Mucosa of stomach (tissue), 1 donor: ENCODE data around the gene EML6.

Experiments
- H3K27me3 ChIP-seq: one replicate; pipeline ENCODE4 v1.7.0; 2013; ENCODE audit warnings: mild to moderate bottlenecking, low read length; ENCODE audit not compliant: control insufficient read depth, insufficient read depth
- H3K36me3 ChIP-seq: one replicate; pipeline ENCODE4 v1.7.0; 2013; ENCODE audit warnings: low read length; ENCODE audit not compliant: control insufficient read depth, insufficient read depth
- H3K4me1 ChIP-seq: one replicate; pipeline ENCODE4 v1.7.0; 2013; ENCODE audit warnings: mild to moderate bottlenecking, low read length; ENCODE audit not compliant: control insufficient read depth, insufficient read depth
- H3K4me3 ChIP-seq: one replicate; pipeline ENCODE4 v1.7.0; 2013; ENCODE audit warnings: low read length
- H3K9ac ChIP-seq: one replicate; pipeline ENCODE4 v1.7.0; 2013; ENCODE audit warnings: mild to moderate bottlenecking, low read length, moderate library complexity
- H3K9me3 ChIP-seq: one replicate; pipeline ENCODE4 v1.7.0; 2013; ENCODE audit warnings: mild to moderate bottlenecking, low read length, moderate library complexity; ENCODE audit not compliant: control insufficient read depth
- donor health status: Pancreatic carcinoma.

The EML6 gene

GRCh38 chr2:54710216-54710615 lies 13.2 kb upstream of the EML6 start:
- Histone ChIP-seq H3K9ac (no peak overlapping the region), H3K4me3 (no peak overlapping the region), H3K9me3 (no peaks in the 10 kb centered on the region), H3K4me1 (peaks cover 15% of the 10 kb centered on the region), H3K27me3 (no peaks in the 10 kb centered on the region), H3K36me3 (no peaks in the 10 kb centered on the region)

DNA sequence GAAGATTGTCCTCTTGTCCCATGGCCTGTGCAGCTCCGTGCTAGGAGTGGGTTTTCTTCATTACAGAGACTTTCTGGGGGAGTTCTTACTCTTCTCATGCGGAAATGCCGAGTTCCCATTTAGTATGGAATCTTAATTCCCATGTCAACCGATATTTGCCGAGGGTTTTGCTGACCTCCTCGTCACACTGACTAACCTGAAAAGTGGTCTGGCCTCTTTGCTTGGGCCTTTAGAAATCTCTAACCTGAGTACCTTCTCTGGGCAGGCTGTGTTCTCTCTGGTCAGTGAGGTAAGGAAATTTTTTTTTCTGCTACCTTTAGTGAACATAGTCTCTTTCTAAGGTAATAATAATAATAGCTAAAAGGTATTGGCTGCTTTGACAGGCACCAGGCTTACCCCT lies 10.9 kb upstream of the EML6 start:
- H3K9ac ChIP-seq = no peak overlapping the region
- H3K27me3 ChIP-seq = no peaks in the 10 kb centered on the region
- H3K36me3 ChIP-seq = no peaks in the 10 kb centered on the region
- no peak overlapping the region for H3K4me3 ChIP-seq
- peaks cover 15% of the 10 kb centered on the region for H3K4me1 ChIP-seq
- no peaks in the 10 kb centered on the region for H3K9me3 ChIP-seq

DNA sequence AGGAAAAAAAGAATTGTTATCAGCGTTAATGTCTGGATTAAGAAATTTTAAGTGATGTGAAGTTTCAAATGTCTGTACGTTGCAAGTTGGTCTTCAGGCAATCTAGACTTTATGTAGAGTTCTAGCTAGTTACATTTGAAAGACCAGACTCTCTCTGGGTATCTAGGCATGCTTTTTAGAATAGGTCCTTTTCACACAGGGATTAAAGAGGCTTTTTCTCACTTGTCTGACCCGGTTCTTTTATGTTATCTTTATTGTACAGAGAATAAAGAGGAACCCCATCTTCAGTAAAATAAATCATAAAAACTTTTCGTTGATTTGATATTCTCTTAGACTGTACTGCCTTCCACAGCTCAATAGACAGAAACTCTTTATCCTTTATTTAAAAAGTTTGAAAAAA lies 8.5 kb upstream of the EML6 start:
- Histone ChIP-seq H3K4me1 (no peaks in the 10 kb centered on the region), H3K36me3 (no peaks in the 10 kb centered on the region), H3K9me3 (no peaks in the 10 kb centered on the region), H3K27me3 (no peaks in the 10 kb centered on the region), H3K4me3 (no peak overlapping the region), H3K9ac (no peak overlapping the region)

GRCh38 chr2:54716375-54716774 lies 7.1 kb upstream of the EML6 start:
- Histone ChIP-seq H3K27me3 (no peaks in the 10 kb centered on the region), H3K4me1 (no peaks in the 10 kb centered on the region), H3K4me3 (no peak overlapping the region), H3K36me3 (no peaks in the 10 kb centered on the region), H3K9me3 (no peaks in the 10 kb centered on the region), H3K9ac (no peak overlapping the region)

DNA sequence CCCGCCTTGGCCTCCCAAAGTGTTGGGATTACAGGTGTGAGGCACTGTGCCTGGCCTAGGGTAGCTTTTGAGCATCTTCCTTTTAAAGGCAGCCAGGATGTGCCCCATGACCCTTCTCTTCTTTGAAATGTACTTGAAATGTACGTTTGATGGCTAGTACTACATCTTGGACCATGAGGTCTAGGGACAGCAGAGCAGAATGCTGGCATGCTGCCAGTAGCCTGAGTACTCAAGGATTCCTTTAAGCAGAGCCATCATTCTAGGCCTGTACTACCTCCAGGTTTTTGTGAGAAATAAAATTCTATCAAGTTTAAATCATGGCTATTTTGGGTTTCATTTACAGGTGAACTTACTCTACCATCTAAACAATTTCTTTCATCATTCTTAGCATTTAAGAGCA lies 2.9 kb upstream of the EML6 start:
- Histone ChIP-seq H3K36me3 (no peaks in the 10 kb centered on the region), H3K9ac (no peak overlapping the region), H3K9me3 (no peaks in the 10 kb centered on the region), H3K4me3 (no peak overlapping the region), H3K4me1 (peaks cover 14% of the 10 kb centered on the region), H3K27me3 (peaks cover 19% of the 10 kb centered on the region)

DNA sequence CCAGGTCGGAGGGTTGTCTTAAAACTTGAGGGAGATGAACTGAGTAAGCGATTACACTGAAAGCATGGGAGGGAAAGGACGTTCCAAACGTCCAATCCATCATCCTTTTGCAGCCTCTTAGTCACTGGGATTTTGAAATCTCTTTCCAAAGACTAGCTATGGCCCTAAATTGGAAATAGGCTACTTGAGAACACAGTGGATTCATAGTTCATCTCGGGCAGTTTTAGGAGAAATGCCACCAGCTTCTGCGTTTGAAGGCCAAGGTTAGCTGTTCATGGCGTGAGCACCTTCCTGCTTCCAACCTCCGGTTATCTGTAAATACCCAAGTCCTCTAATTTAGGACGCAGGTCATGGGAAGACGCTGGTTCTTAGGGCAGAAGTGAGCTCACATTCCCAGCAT lies 821 bp upstream of the EML6 start:
- Histone ChIP-seq H3K27me3 (peaks cover 25% of the 10 kb centered on the region), H3K9me3 (no peaks in the 10 kb centered on the region), H3K4me3 (peak overlapping the region; percentile 68), H3K36me3 (no peaks in the 10 kb centered on the region), H3K9ac (peak overlapping the region; percentile 61), H3K4me1 (peaks cover 14% of the 10 kb centered on the region)

DNA sequence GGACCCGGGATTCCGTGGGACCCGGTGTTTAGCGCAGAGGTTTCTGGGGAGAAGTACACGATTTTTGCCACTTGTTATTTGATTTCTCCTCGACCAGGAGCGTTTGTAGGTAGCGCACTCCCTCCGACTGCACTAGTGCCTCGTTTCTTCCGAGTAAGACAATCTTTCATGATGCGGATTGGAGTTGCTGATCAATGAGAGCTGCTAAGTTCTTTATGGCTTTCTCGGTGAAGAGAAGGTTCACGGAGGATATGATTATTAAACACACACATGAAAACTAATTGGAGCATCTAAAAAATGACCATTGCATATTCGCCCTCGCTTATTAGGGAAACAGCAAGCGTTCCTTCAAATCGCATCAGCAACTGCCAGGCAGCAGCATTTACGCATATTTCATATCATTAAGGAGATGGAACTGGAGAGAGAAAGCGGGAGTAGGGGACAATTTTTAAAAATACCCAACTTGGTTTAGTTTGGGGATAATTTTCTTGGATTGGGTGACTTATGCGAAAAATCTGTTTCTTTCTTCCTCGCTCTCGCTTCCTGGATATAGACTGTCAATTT lies 616 bp downstream of the EML6 start:
- no peaks in the 10 kb centered on the region for H3K9me3 ChIP-seq
- H3K9ac ChIP-seq = peak overlapping the region; percentile 24
- no peaks in the 10 kb centered on the region for H3K36me3 ChIP-seq
- peaks cover 25% of the 10 kb centered on the region for H3K27me3 ChIP-seq
- H3K4me1 ChIP-seq = peaks cover 14% of the 10 kb centered on the region
- H3K4me3 ChIP-seq = peak overlapping the region; percentile 39

- peaks cover 25% of the 10 kb centered on the region for H3K27me3 ChIP-seq
- H3K36me3 ChIP-seq = no peaks in the 10 kb centered on the region
- peaks cover 14% of the 10 kb centered on the region for H3K4me1 ChIP-seq
- peak overlapping the region; percentile 24 for H3K9ac ChIP-seq
- H3K4me3 ChIP-seq = peak overlapping the region; percentile 39
- no peaks in the 10 kb centered on the region for H3K9me3 ChIP-seq
These were observed 1.3 kb downstream of the EML6 start for GRCh38 chr2:54724560-54725342.

DNA sequence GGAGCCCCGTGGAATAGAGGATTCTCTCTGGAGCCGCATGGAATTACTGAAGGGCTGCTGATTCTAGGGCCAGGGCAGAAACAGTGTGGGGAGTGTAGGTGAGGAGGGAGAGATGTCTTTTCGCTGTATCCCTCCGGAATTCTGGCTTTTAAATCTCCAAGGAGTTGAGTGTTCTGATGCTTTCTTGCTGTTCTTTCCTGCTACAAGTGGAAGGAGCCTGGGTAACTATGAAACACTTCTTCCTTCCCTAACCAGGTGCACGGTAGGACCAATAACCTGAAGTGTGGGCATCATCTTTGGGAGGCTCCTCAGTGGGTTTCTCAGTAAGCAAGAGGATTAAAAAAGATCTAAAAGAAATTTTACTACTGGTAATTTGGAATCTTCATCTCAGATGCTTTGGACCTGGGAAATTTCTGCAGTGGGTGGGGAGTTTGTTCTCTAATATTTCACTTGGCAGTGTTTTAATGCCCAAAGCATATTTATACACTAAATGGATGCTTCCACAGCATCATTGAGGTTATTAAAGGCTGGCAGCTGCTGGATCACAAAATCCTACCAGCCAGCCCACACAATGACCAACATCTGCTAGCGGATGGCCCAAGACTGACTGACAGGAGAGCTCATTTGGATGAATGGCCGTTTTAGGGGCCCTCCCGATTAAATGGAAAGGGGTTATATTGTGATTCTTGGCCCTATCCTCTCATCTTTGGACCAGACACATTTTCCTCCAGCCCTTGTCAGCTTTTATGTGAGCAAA lies 2.1 kb downstream of the EML6 start:
- H3K4me1 ChIP-seq = peaks cover 14% of the 10 kb centered on the region
- H3K9ac ChIP-seq = no peak overlapping the region
- peaks cover 25% of the 10 kb centered on the region for H3K27me3 ChIP-seq
- H3K4me3 ChIP-seq = no peak overlapping the region
- H3K36me3 ChIP-seq = no peaks in the 10 kb centered on the region
- no peaks in the 10 kb centered on the region for H3K9me3 ChIP-seq

DNA sequence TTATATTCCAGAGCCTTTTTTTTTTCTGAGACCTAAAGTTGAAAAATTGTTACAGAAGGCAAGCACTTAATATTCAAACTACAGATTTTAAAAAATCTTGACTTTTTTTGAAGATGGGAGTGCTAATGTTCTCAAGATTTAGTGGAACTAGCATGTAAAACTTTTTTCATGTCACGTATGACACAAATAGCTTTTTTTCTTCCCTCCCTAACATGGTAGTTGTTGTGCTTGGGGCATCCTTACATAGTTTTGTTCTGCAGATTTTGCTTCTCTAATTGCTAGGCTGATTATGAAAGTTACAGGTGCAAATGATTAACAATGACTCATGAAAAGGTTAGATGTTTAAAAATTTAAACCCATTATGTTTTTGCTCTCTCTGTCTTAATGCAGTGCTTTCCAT lies 3.0 kb downstream of the EML6 start:
- Histone ChIP-seq H3K4me3 (no peak overlapping the region), H3K4me1 (peaks cover 14% of the 10 kb centered on the region), H3K9ac (no peak overlapping the region), H3K36me3 (no peaks in the 10 kb centered on the region), H3K27me3 (peaks cover 25% of the 10 kb centered on the region), H3K9me3 (no peaks in the 10 kb centered on the region)

- Histone ChIP-seq H3K27me3 (peaks cover 25% of the 10 kb centered on the region), H3K9me3 (no peaks in the 10 kb centered on the region), H3K9ac (no peak overlapping the region)
These were observed 3.5 kb downstream of the EML6 start for GRCh38 chr2:54726940-54727339.

GRCh38 chr2:54728669-54729120 lies 5.2 kb downstream of the EML6 start:
- Histone ChIP-seq H3K27me3 (peaks cover 25% of the 10 kb centered on the region), H3K9ac (no peak overlapping the region), H3K4me3 (no peak overlapping the region), H3K4me1 (peaks cover 8% of the 10 kb centered on the region), H3K36me3 (no peaks in the 10 kb centered on the region), H3K9me3 (no peaks in the 10 kb centered on the region)

More at GRCh38 chr2:54726940-54727339, 3.5 kb downstream of the EML6 start:
- no peak overlapping the region for H3K4me3 ChIP-seq
- peaks cover 14% of the 10 kb centered on the region for H3K4me1 ChIP-seq
- no peaks in the 10 kb centered on the region for H3K36me3 ChIP-seq
